ENCODE data around the gene FAM43B.

FAM43B gene

DNA sequence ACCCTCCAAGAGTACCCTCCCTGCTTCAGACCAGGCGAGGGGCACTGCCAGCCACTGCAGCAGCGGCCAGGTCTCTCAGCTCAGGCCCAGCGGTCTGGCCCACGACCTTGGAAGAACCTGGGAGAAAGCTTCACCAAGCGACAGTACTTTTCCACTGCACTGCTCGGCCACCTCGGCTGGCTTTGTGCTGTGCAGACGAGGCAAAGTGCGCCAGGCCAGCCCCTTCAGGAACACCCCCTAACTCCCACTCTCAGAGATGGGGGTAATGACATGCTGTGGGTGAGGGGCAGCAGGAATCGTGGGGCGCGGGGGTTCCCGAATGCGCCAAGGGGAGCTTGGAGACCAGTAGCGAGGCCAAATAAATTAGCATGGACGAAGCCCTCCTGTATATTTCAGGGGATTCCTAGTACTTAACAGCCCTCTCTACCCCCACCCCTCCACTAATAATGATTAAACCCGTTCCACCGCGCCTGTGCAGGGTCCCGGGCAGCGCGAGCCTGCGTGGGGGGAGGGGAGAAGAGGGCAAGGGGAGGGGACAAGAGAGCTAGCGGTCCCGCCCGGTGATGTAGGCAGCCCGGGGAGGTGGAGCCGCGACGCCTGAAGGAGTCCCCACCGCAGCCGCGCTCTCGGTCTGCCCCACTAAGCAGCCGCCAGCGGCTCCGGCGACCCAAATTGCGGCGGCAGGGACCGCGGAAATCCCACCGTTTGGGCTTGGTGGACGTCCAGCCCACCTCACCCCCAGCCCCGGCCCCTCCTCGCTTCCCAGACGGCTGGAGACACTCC, at the start of gene FAM43B (continued):
- TF ChIP-seq ZNF629 (tag by site-specific recombination; IDR thresholded peaks at IDR 0.05), result no peak
- TF ChIP-seq ZNF654 (tag by site-specific recombination; IDR thresholded peaks at IDR 0.05; ENCODE audit: low read depth), result no peak
- no peak for TF ChIP-seq TCF7L2 (IDR thresholded peaks at IDR 0.05; ENCODE audit: borderline replicate concordance, low read depth, low read length)
- TF ChIP-seq REPIN1 (tag by site-specific recombination; IDR thresholded peaks at IDR 0.05; ENCODE audit: low read depth), result no peak
- TF ChIP-seq, protein P1, sequence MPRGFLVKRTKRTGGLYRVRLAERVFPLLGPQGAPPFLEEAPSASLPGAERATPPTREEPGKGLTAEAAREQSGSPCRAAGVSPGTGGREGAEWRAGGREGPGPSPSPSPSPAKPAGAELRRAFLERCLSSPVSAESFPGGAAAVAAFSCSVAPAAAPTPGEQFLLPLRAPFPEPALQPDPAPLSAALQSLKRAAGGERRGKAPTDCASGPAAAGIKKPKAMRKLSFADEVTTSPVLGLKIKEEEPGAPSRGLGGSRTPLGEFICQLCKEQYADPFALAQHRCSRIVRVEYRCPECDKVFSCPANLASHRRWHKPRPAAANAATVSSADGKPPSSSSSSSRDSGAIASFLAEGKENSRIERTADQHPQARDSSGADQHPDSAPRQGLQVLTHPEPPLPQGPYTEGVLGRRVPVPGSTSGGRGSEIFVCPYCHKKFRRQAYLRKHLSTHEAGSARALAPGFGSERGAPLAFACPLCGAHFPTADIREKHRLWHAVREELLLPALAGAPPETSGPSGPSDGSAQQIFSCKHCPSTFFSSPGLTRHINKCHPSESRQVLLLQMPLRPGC (tag by site-specific recombination; IDR thresholded peaks at IDR 0.05), result no peak
- no peak for TF ChIP-seq ZNF155 (tag by site-specific recombination; IDR thresholded peaks at IDR 0.05)
- TF ChIP-seq, protein P2, sequence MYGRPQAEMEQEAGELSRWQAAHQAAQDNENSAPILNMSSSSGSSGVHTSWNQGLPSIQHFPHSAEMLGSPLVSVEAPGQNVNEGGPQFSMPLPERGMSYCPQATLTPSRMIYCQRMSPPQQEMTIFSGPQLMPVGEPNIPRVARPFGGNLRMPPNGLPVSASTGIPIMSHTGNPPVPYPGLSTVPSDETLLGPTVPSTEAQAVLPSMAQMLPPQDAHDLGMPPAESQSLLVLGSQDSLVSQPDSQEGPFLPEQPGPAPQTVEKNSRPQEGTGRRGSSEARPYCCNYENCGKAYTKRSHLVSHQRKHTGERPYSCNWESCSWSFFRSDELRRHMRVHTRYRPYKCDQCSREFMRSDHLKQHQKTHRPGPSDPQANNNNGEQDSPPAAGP (tag by site-specific recombination; IDR thresholded peaks at IDR 0.05), result no peak
- no peak for TF ChIP-seq ZNF302 (tag by site-specific recombination; IDR thresholded peaks at IDR 0.05; ENCODE audit: low read depth)
- TF ChIP-seq ZNF341 (tag by site-specific recombination; IDR thresholded peaks at IDR 0.05; ENCODE audit: low read depth), result 0 out of 2 replicates have a peak, but pooled peaks have one; percentile 13
- no peak for TF ChIP-seq ZNF146 (tag by site-specific recombination; IDR thresholded peaks at IDR 0.05)
- no peak for TF ChIP-seq ZNF133 (tag by site-specific recombination; IDR thresholded peaks at IDR 0.05)
- TF ChIP-seq ZNF16 (tag by site-specific recombination; IDR thresholded peaks at IDR 0.05; ENCODE audit: low read depth), result no peak
- TF ChIP-seq ZNF658 (tag by site-specific recombination; IDR thresholded peaks at IDR 0.05), result no peak
- no peak for TF ChIP-seq SCRT2 (tag by site-specific recombination; IDR thresholded peaks at IDR 0.05)

DNA sequence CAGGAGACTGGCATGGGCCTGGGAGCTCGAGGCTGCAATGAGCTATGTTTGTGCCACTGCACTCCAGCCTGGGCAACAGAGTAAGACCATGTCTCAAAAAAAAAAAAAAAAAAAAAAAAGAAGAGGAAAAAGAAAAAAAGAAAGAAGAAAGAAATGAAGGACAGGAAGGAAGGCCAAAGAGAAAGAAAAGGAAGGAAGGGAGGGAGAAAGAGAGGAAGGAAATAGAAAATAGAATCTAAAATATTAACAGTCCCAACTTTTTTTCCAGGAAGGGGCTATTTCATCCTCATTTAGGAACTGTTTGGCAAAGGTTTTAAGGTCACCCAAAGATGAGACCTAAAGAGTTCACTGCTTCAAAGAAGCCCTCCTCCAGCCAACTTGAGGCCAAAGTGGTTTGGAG, 46.9 kb upstream of the FAM43B start:
- H3K36me3 ChIP-seq (ENCODE audit: control insufficient read depth in 2 of 2, insufficient read depth in 1 of 2, low read length in 2 of 2), result peaks cover 12 to 56% of the 10 kb centered on the region in 2 experiments
- H3K9me3 ChIP-seq (ENCODE audit: control insufficient read depth, insufficient read depth, low read depth, low read length), result no peaks in the 10 kb centered on the region
- POLR2A ChIA-PET, result interaction anchor here (0.7 kb wide), 1 partner anchor 9 kb away, joined by 3 read pairs; no protein-coding TSS in a partner anchor
- CTCF ChIA-PET, result interaction anchor here (1.0 to 4.3 kb wide), 2 partner anchors 9 to 11 kb away, joined by 3 to 31 read pairs; no protein-coding TSS in a partner anchor
- H3K4me1 ChIP-seq (ENCODE audit: control insufficient read depth, insufficient read depth, low read length), result no peaks in the 10 kb centered on the region; the same call in 1 of the 2 replicates
- H3K27ac ChIP-seq (ENCODE audit: extremely low read depth, low read depth, low read length), result no peak overlapping the region
- TF ChIP-seq, protein P3, sequence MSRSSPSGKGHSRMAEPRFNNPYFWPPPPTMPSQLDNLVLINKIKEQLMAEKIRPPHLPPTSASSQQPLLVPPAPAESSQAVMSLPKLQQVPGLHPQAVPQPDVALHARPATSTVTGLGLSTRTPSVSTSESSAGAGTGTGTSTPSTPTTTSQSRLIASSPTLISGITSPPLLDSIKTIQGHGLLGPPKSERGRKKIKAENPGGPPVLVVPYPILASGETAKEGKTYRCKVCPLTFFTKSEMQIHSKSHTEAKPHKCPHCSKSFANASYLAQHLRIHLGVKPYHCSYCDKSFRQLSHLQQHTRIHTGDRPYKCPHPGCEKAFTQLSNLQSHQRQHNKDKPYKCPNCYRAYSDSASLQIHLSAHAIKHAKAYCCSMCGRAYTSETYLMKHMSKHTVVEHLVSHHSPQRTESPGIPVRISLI (tag by site-specific recombination; IDR thresholded peaks at IDR 0.05), result peak; percentile 55; the same call in 1 of the 2 replicates
- TF ChIP-seq ZNF48 (tag by site-specific recombination; IDR thresholded peaks at IDR 0.05), result no peak
- H3K4me3 ChIP-seq (ENCODE audit: low read depth, low read length), result no peak overlapping the region

DNA sequence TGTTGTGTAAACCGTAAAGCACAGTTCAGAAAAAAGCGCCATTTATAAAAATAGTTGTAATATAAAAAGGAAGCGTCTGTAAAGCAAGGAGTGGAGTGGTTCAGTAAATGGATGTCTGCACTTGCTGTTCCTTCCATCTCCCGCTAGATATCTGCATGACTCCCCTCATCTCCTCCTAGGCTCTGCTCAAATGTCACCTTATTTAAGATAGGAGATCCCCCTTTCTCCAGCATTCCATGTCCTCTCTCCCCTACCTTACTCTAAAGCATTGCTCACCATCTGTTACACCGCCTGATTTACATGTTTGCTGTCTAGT, 45.2 kb upstream of the FAM43B start:
- peaks cover 9 to 39% of the 10 kb centered on the region in 2 experiments for H3K36me3 ChIP-seq (ENCODE audit: control insufficient read depth in 2 of 2, insufficient read depth in 1 of 2, low read length in 2 of 2)
- POLR2A ChIA-PET, result interaction anchor here (1.0 kb wide), 1 partner anchor 21 kb away, joined by 5 read pairs; the partner anchor contains the start of gene CAMK2N1
- no peak overlapping the region; the same call in 1 of the 2 replicates for H3K27ac ChIP-seq (ENCODE audit: extremely low read depth, low read depth, low read length)
- peak overlapping the region; percentile 95 for H3K4me3 ChIP-seq (ENCODE audit: low read depth, low read length)
- no peaks in the 10 kb centered on the region for H3K9me3 ChIP-seq (ENCODE audit: control insufficient read depth, insufficient read depth, low read depth, low read length)
- TF ChIP-seq TCF7L2 (IDR thresholded peaks at IDR 0.05; ENCODE audit: borderline replicate concordance, low read depth, low read length) (no peak), YY2 (tag by site-specific recombination; IDR thresholded peaks at IDR 0.05) (no peak), ZNF585B (tag by site-specific recombination; IDR thresholded peaks at IDR 0.05) (no peak), MYNN (tag by site-specific recombination; IDR thresholded peaks at IDR 0.05; ENCODE audit: borderline replicate concordance) (no peak), OSR2 (tag by site-specific recombination; IDR thresholded peaks at IDR 0.05) (no peak), ZNF658 (tag by site-specific recombination; IDR thresholded peaks at IDR 0.05) (no peak)
- TF ChIP-seq, protein P4, sequence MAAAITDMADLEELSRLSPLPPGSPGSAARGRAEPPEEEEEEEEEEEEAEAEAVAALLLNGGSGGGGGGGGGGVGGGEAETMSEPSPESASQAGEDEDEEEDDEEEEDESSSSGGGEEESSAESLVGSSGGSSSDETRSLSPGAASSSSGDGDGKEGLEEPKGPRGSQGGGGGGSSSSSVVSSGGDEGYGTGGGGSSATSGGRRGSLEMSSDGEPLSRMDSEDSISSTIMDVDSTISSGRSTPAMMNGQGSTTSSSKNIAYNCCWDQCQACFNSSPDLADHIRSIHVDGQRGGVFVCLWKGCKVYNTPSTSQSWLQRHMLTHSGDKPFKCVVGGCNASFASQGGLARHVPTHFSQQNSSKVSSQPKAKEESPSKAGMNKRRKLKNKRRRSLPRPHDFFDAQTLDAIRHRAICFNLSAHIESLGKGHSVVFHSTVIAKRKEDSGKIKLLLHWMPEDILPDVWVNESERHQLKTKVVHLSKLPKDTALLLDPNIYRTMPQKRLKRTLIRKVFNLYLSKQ (tag by site-specific recombination; IDR thresholded peaks at IDR 0.05; ENCODE audit: borderline replicate concordance), result no peak
- TF ChIP-seq, protein P5, sequence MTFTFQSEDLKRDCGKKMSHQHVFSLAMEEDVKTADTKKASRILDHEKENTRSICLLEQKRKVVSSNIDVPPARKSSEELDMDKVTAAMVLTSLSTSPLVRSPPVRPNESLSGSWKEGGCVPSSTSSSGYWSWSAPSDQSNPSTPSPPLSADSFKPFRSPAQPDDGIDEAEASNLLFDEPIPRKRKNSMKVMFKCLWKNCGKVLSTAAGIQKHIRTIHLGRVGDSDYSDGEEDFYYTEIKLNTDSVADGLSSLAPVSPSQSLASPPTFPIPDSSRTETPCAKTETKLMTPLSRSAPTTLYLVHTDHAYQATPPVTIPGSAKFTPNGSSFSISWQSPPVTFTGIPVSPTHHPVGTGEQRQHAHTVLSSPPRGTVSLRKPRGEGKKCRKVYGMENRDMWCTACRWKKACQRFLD (tag by site-specific recombination; IDR thresholded peaks at IDR 0.05), result no peak
- H3K4me1 ChIP-seq (ENCODE audit: control insufficient read depth, insufficient read depth, low read length), result peaks cover 3% of the 10 kb centered on the region; the same call in 1 of the 2 replicates
- CTCF ChIA-PET, result interaction anchor here (0.6 to 1.6 kb wide), 4 partner anchors 14 to 145 kb away, joined by 3 to 4 read pairs (median 4); no protein-coding TSS in a partner anchor
